Measurements from ENCODE around the gene GLB1L3. TPM values are rescaled to one million over a fixed set of nuclear protein-coding genes. Genes with fewer than 3 reads are reported as not detected.

GLB1L3 gene, protein sequence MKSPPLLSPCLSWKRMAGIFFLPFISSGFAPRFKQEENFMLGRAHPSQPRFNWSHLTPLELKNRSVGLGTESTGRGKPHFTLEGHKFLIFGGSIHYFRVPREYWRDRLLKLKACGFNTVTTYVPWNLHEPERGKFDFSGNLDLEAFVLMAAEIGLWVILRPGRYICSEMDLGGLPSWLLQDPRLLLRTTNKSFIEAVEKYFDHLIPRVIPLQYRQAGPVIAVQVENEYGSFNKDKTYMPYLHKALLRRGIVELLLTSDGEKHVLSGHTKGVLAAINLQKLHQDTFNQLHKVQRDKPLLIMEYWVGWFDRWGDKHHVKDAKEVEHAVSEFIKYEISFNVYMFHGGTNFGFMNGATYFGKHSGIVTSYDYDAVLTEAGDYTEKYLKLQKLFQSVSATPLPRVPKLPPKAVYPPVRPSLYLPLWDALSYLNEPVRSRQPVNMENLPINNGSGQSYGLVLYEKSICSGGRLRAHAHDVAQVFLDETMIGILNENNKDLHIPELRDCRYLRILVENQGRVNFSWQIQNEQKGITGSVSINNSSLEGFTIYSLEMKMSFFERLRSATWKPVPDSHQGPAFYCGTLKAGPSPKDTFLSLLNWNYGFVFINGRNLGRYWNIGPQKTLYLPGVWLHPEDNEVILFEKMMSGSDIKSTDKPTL
- total RNA-seq (2.0 TPM), polyA plus RNA-seq (1 to 10 TPM; 2.1 to 3.0 (median 2.3) TPM)

DNA sequence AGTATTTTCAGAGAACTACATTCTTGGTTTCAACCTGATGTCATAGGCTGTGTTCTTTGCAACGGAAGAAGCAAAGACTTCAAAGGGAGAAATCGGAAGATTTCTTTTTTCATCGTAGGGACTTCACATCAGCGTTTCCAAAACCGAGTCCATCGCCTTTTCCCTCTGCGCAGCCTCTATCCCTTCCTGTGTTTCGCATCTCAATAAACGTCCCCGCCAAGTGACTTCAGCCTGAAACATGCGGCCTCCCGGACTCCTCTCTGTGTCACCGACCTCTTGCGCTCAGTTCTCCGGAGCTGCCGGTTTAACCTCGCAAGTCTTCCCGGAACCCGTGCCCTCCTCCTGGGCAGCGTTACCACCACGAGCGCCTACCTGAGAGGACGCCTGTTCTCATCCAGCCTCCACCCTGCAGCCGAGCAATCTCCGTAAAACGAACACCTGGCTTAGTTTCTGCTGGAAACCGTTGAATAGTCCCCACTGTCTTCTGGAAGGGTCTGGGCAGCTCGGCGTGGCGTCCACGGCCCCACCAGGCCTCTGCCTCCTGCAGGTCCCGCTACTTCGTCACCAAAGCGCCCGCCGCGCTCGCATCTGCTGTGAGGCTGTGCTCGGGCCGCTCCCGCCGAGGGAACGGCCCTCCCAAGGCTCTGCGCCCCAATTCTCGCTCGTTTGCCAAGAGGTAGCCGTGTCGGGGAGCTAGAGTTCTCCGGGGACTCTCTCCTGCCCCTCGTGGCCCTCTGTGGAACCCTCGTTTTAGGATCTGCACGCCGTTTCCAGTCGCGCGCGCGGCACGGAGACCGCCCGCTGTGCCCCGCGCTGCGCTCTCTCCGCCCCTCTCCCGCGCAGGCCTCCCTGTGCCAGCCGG is at the start of gene GLB1L3:
Gene GLB1L3 (plus strand): TSS at position 846 of the 862 bp plus-strand sequence. CDS start 362 bp downstream, outside the sequence.
- Histone ChIP-seq H3K36me3 (ENCODE audit: control insufficient read depth, insufficient read depth, low read length) (no peaks in the 10 kb centered on the region), H3K4me1 (ENCODE audit: control insufficient read depth, insufficient read depth, low read length, poor library complexity, severe bottlenecking) (peaks cover 30% of the 10 kb centered on the region), H3K27me3 (ENCODE audit: control insufficient read depth, insufficient read depth, low read length) (peaks cover 14% of the 10 kb centered on the region), H3K27ac (ENCODE audit: insufficient read depth, low read length, poor library complexity, severe bottlenecking) (peak within 1 kb of the TSS; percentile 55), H3K9me3 (ENCODE audit: control insufficient read depth in 2 of 2, low read length in 2 of 2) (peaks cover 0 to 5% of the 10 kb centered on the region in 2 experiments), H3K4me3 (ENCODE audit: low read depth, low read length) (peak within 1 kb of the TSS; percentile 95)
- Mint-ChIP-seq H3K4me1 (peaks cover 6 to 49% (median 33%) of the 10 kb centered on the region in 4 donors), H3K27me3 (peaks cover 23% of the 10 kb centered on the region), H3K36me3 (peaks cover 4% of the 10 kb centered on the region), H3K4me3 (peak within 1 kb of the TSS; percentile 93 to 97 (median 94)), H3K27ac (peak within 1 kb of the TSS; percentile 81 to 92 (median 88)), H3K9me3 (peaks cover 0 to 7% (median 3%) of the 10 kb centered on the region in 7 donors)
- ATAC-seq (ENCODE audit: low read depth in 2 of 2) (peak; percentile 89 to 94), DNase-seq (peak; percentile 66 to 86 (median 77))

DNA sequence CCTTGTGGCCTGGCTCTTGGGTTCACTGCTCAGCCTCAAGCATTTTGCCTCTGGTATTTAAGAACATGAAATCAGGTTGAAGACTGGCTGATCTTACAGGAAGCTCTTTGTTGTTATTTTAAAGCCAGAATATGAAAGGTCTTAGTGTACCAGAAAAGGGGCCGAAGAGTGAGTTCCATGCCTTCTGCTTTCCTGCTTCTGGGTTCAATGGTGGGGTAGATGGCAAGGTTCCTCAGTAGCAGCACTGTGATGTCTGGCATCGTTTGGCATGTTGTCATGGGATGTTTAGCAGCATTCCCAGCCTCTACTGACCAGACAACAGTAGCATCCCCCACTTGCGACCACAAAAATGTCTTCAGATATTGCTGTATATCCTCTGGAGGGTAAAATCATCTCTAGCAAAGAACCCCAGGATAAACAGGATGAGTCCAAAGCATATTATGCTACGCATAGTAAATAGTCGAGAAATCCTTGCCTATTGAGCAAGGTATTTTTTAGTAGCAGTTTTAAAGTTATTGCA is 49.3 kb upstream of the GLB1L3 start:
- Mint-ChIP-seq H3K4me1 (peaks cover 49 to 79% (median 69%) of the 10 kb centered on the region in 4 donors), H3K9me3 (peaks cover 0 to 2% (median 0%) of the 10 kb centered on the region in 7 donors), H3K27me3 (peaks cover 5% of the 10 kb centered on the region), H3K4me3 (peak overlapping the region; percentile 94 to 99 (median 94)), H3K27ac (peak overlapping the region; percentile 15 to 43 (median 20)), H3K36me3 (peaks cover 12% of the 10 kb centered on the region)
- no peak for ATAC-seq (ENCODE audit: low read depth in 2 of 2)
- Histone ChIP-seq H3K4me3 (ENCODE audit: low read depth, low read length) (peak overlapping the region; percentile 81), H3K27me3 (ENCODE audit: control insufficient read depth, insufficient read depth, low read length) (no peaks in the 10 kb centered on the region), H3K36me3 (ENCODE audit: control insufficient read depth, insufficient read depth, low read length) (peaks cover 7% of the 10 kb centered on the region), H3K4me1 (ENCODE audit: control insufficient read depth, insufficient read depth, low read length, poor library complexity, severe bottlenecking) (peaks cover 61% of the 10 kb centered on the region), H3K27ac (ENCODE audit: insufficient read depth, low read length, poor library complexity, severe bottlenecking) (no peak overlapping the region), H3K9me3 (ENCODE audit: control insufficient read depth in 2 of 2, low read length in 2 of 2) (no peaks in the 10 kb centered on the region)
- DNase-seq: peak in 1 of 3 donors; percentile 7

- Histone ChIP-seq H3K4me1 (ENCODE audit: control insufficient read depth, insufficient read depth, low read length, poor library complexity, severe bottlenecking) (peaks cover 49% of the 10 kb centered on the region), H3K36me3 (ENCODE audit: control insufficient read depth, insufficient read depth, low read length) (peaks cover 7% of the 10 kb centered on the region), H3K27ac (ENCODE audit: insufficient read depth, low read length, poor library complexity, severe bottlenecking) (no peak overlapping the region), H3K27me3 (ENCODE audit: control insufficient read depth, insufficient read depth, low read length) (no peaks in the 10 kb centered on the region), H3K4me3 (ENCODE audit: low read depth, low read length) (no peak overlapping the region), H3K9me3 (ENCODE audit: control insufficient read depth in 2 of 2, low read length in 2 of 2) (no peaks in the 10 kb centered on the region)
- Mint-ChIP-seq H3K9me3 (peaks cover 0 to 2% (median 0%) of the 10 kb centered on the region in 7 donors), H3K27ac (no peak overlapping the region), H3K4me3 (peak overlapping the region in 3 of 4 donors; percentile 11 to 70 (median 61)), H3K4me1 (peaks cover 33 to 77% (median 61%) of the 10 kb centered on the region in 4 donors), H3K36me3 (peaks cover 12% of the 10 kb centered on the region), H3K27me3 (peaks cover 5% of the 10 kb centered on the region)
- ATAC-seq (ENCODE audit: low read depth in 2 of 2) (no peak), DNase-seq (no peak)
Observed at GRCh38 chr11:134228625-134229024, 47.6 kb upstream of the GLB1L3 start.

DNA sequence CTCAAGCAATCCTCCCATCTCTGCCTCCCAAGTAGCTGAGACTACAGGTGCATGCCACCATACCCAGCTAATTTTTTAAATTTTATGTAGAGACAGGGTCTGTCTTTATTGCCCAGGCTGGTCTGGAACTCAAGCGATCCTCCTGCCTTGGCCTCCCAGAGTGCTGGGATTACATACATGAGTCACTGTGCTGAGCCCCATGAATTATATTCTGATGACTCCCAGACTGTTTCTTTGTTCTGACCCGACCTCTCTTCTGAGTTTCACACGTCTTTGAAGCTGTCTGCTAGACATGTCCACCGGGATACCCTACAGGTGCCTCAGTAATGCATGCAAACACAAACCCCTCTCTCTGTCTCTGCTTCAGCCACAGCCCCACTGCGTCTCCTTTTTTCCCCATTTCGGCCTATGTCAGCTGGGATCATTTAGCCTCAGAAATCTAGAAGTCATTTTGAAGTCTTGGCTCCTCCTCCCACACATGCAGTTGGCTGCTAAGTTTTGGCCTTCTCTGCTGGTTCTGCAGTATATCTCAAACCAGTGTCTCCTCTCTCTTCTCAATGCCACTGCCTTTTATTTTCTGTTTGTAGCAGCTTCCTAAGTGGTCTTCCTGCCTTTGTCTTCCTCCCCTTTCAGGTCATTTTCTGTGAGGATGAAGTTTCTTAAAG is 46.9 kb upstream of the GLB1L3 start:
- no peak overlapping the region for H3K4me3 ChIP-seq (ENCODE audit: low read depth, low read length)
- ATAC-seq (ENCODE audit: low read depth in 2 of 2) (no peak), DNase-seq (no peak)
- H3K27me3 ChIP-seq (ENCODE audit: control insufficient read depth, insufficient read depth, low read length): no peaks in the 10 kb centered on the region
- H3K4me1 Mint-ChIP-seq: peaks cover 33 to 73% (median 59%) of the 10 kb centered on the region in 4 donors
- H3K4me1 ChIP-seq (ENCODE audit: control insufficient read depth, insufficient read depth, low read length, poor library complexity, severe bottlenecking): peaks cover 46% of the 10 kb centered on the region
- H3K27ac Mint-ChIP-seq: peak overlapping the region in 2 of 3 donors; percentile 67 to 82
- H3K36me3 Mint-ChIP-seq: peaks cover 12% of the 10 kb centered on the region
- no peaks in the 10 kb centered on the region for H3K27me3 Mint-ChIP-seq
- H3K9me3 ChIP-seq (ENCODE audit: control insufficient read depth in 2 of 2, low read length in 2 of 2): no peaks in the 10 kb centered on the region
- peaks cover 10% of the 10 kb centered on the region for H3K36me3 ChIP-seq (ENCODE audit: control insufficient read depth, insufficient read depth, low read length)
- no peaks in the 10 kb centered on the region for H3K9me3 Mint-ChIP-seq
- peak overlapping the region; percentile 17 to 61 (median 36) for H3K4me3 Mint-ChIP-seq
- H3K27ac ChIP-seq (ENCODE audit: insufficient read depth, low read length, poor library complexity, severe bottlenecking): no peak overlapping the region

GRCh38 chr11:134230339-134230738 is 45.8 kb upstream of the GLB1L3 start:
- Mint-ChIP-seq H3K4me3 (peak overlapping the region in 2 of 4 donors; percentile 11 to 28), H3K27ac (peak overlapping the region in 1 of 3 donors; percentile 67), H3K27me3 (no peaks in the 10 kb centered on the region), H3K36me3 (peaks cover 20% of the 10 kb centered on the region), H3K4me1 (peaks cover 33 to 70% (median 58%) of the 10 kb centered on the region in 4 donors), H3K9me3 (no peaks in the 10 kb centered on the region)
- no peaks in the 10 kb centered on the region for H3K9me3 ChIP-seq (ENCODE audit: control insufficient read depth in 2 of 2, low read length in 2 of 2)
- H3K27me3 ChIP-seq (ENCODE audit: control insufficient read depth, insufficient read depth, low read length): no peaks in the 10 kb centered on the region
- peaks cover 42% of the 10 kb centered on the region for H3K4me1 ChIP-seq (ENCODE audit: control insufficient read depth, insufficient read depth, low read length, poor library complexity, severe bottlenecking)
- H3K36me3 ChIP-seq (ENCODE audit: control insufficient read depth, insufficient read depth, low read length): peaks cover 17% of the 10 kb centered on the region
- H3K27ac ChIP-seq (ENCODE audit: insufficient read depth, low read length, poor library complexity, severe bottlenecking): no peak overlapping the region
- DNase-seq: no peak
- H3K4me3 ChIP-seq (ENCODE audit: low read depth, low read length): no peak overlapping the region
- no peak for ATAC-seq (ENCODE audit: low read depth in 2 of 2)

GRCh38 chr11:134231958-134232659 is 44.1 kb upstream of the GLB1L3 start:
- H3K36me3 Mint-ChIP-seq: peaks cover 26% of the 10 kb centered on the region
- H3K27me3 Mint-ChIP-seq: no peaks in the 10 kb centered on the region
- H3K27ac ChIP-seq (ENCODE audit: insufficient read depth, low read length, poor library complexity, severe bottlenecking): no peak overlapping the region
- no peak for ATAC-seq (ENCODE audit: low read depth in 2 of 2)
- no peaks in the 10 kb centered on the region for H3K9me3 Mint-ChIP-seq
- H3K36me3 ChIP-seq (ENCODE audit: control insufficient read depth, insufficient read depth, low read length): peaks cover 33% of the 10 kb centered on the region
- H3K4me3 Mint-ChIP-seq: no peak overlapping the region
- H3K9me3 ChIP-seq (ENCODE audit: control insufficient read depth in 2 of 2, low read length in 2 of 2): no peaks in the 10 kb centered on the region
- H3K27me3 ChIP-seq (ENCODE audit: control insufficient read depth, insufficient read depth, low read length): no peaks in the 10 kb centered on the region
- peak overlapping the region in 1 of 3 donors; percentile 31 for H3K27ac Mint-ChIP-seq
- H3K4me1 ChIP-seq (ENCODE audit: control insufficient read depth, insufficient read depth, low read length, poor library complexity, severe bottlenecking): peaks cover 25% of the 10 kb centered on the region
- DNase-seq: peak in 1 of 3 donors; percentile 8
- peaks cover 22 to 54% (median 48%) of the 10 kb centered on the region in 4 donors for H3K4me1 Mint-ChIP-seq
- H3K4me3 ChIP-seq (ENCODE audit: low read depth, low read length): no peak overlapping the region

Measured in CD4-positive, CD25-positive, alpha-beta regulatory T cell (primary cell).